Panc1 (cell line): ENCODE data around the gene NMT1. TPM values are rescaled to one million over a fixed set of nuclear protein-coding genes. Genes with fewer than 3 reads are reported as not detected.

Experiments
- ATAC-seq: fragments of 200-7000 bp; cut with Tn5 transposase; 2 replicates; pipeline ENCODE4 v1.9.1; 2020; ENCODE audit warnings: mild to moderate bottlenecking, moderate library complexity
- BruUV-seq: library from RNA; stranded (reverse); fragments of 400-500 nt; replicated peaks from 2 replicates; lab custom pipeline; 2021; lab: Mats Ljungman, UMichigan
- CTCF ChIA-PET: fragments of 300-600 bp; sonication (Branson Sonifier 250); formaldehyde crosslinking; loops from one replicate; lab custom pipeline; 2022; ENCODE audit warnings: antibody characterized with exemption; lab: Charles Lee
- POLR2A ChIA-PET: fragments of 300-600 bp; sonication (Branson Sonifier 250); formaldehyde crosslinking; loops from one replicate; lab custom pipeline; 2022; ENCODE audit warnings: antibody characterized with exemption; lab: Charles Lee
- DNase-seq: peaks from one replicate; pipeline ENCODE4 v3.0.0-alpha.2; 2010; ENCODE audit warnings: low read depth, low spot score
- H3K27ac ChIP-seq: 2 replicates; pipeline ENCODE4 v1.5.1; 2011; ENCODE audit warnings: mild to moderate bottlenecking, low read length, inconsistent platforms
- H3K27me3 ChIP-seq: fragments of 200-500 bp; sonication (Bioruptor generic); 2 replicates; pipeline ENCODE4 v1.6.0; 2014; ENCODE audit warnings: low read length, inconsistent platforms; ENCODE audit not compliant: control insufficient read depth, insufficient read depth
- H3K36me3 ChIP-seq: fragments of 200-500 bp; sonication (Bioruptor generic); 2 replicates; pipeline ENCODE4 v1.5.1; 2014; ENCODE audit warnings: inconsistent platforms, mild to moderate bottlenecking, low read length, moderate library complexity; ENCODE audit not compliant: control insufficient read depth, insufficient read depth
- H3K4me1 ChIP-seq: 2 replicates; pipeline ENCODE4 v1.5.1; 2011; ENCODE audit warnings: inconsistent platforms, mild to moderate bottlenecking, low read length, moderate library complexity; ENCODE audit not compliant: control insufficient read depth, insufficient read depth
- H3K4me3 ChIP-seq, 2 experiments: 2 replicates each; pipeline ENCODE4 v1.5.1; 2011 to 2012; ENCODE audit warnings: low read depth in 2 of 2, low read length in 2 of 2, mild to moderate bottlenecking in 2 of 2, inconsistent platforms in 1 of 2, moderate library complexity in 1 of 2
- H3K9me3 ChIP-seq: fragments of 200-500 bp; sonication (Bioruptor generic); 2 replicates; pipeline ENCODE4 v1.5.1; 2014; ENCODE audit warnings: low read depth, mild to moderate bottlenecking, inconsistent platforms, low read length, moderate library complexity; ENCODE audit not compliant: control insufficient read depth, insufficient read depth
- CTCF ChIP-seq: fragments of 450-650 bp; IDR thresholded peaks from 2 replicates; pipeline ENCODE4 v1.5.1; 2017; ENCODE audit warnings: mild to moderate bottlenecking
- POLR2AphosphoS5 ChIP-seq: IDR thresholded peaks from 2 replicates; pipeline ENCODE4 v1.6.1; 2012; ENCODE audit warnings: mild to moderate bottlenecking, low read depth, low read length, moderate library complexity
- REST ChIP-seq, 2 experiments: IDR thresholded peaks; 2 replicates each; pipeline ENCODE4 v1.6.1; 2011 to 2012; ENCODE audit warnings: low read depth in 2 of 2, control low read depth in 1 of 2, low read length in 1 of 2, mild to moderate bottlenecking in 1 of 2, moderate library complexity in 1 of 2; ENCODE audit not compliant: insufficient read depth in 1 of 2
- SIN3A ChIP-seq: IDR thresholded peaks from 2 replicates; pipeline ENCODE4 v1.6.1; 2012; ENCODE audit warnings: low read depth, mild to moderate bottlenecking, low read length, moderate library complexity, borderline replicate concordance; ENCODE audit not compliant: insufficient read depth
- TCF7L2 ChIP-seq: IDR thresholded peaks from 2 replicates; pipeline ENCODE4 v1.6.1; 2011; ENCODE audit warnings: mild to moderate bottlenecking, low read depth, low read length, inconsistent platforms
- in situ Hi-C: cut with HindIII; loops from 2 replicates; pipeline ENCODE4 v1.10.0; 2016; ENCODE audit warnings: low sequenced_read_pairs, low pct_unique_long_range_greater_than_20kb
- intact Hi-C: fragments of 100-400 bp; cut with micrococcal nuclease; formaldehyde crosslinking; loops from one replicate; pipeline ENCODE4 v1.10.0; 2022; ENCODE audit not compliant: unreplicated experiment
- total RNA-seq: library from RNA; stranded (reverse); gene quantifications from one replicate; pipeline ENCODE4 v1.2.1, GENCODE V29; 2021; ENCODE audit not compliant: unreplicated experiment

Gene NMT1
- total RNA-seq, 1 experiment from 2014 or later = 105 TPM

- TF ChIP-seq POLR2AphosphoS5 (no peak), CTCF (no peak), REST (IDR thresholded peaks at IDR 0.05; ENCODE audit: insufficient read depth in 1 of 2, low read depth in 2 of 2, low read length in 1 of 2) (no peak), SIN3A (no peak)
- Histone ChIP-seq H3K36me3 (peaks cover 6% of the 10 kb centered on the region; the same call in 1 of the 2 replicates), H3K4me1 (no peaks in the 10 kb centered on the region), H3K27ac (no peak overlapping the region), H3K27me3 (no peaks in the 10 kb centered on the region), H3K4me3 (no peak overlapping the region), H3K9me3 (no peaks in the 10 kb centered on the region)
- ChIA-PET POLR2A (no interaction called here), CTCF (no interaction called here)
- in situ Hi-C loops = no loop called here
- intact Hi-C loops = no loop called here
- ATAC-seq = no peak
- no TSS peak for BruUV-seq
- DNase-seq = no peak
These were observed 42.2 kb downstream of the NMT1 start for GRCh38 chr17:45103269-45103795.

GRCh38 chr17:45104029-45104428 lies 42.9 kb downstream of the NMT1 start:
- DNase-seq (no peak), ATAC-seq (no peak)
- in situ Hi-C loops = no loop called here
- POLR2A ChIA-PET = no interaction called here
- no peak overlapping the region for H3K4me3 ChIP-seq
- intact Hi-C loops = no loop called here
- H3K27me3 ChIP-seq = no peaks in the 10 kb centered on the region
- no peak for TF ChIP-seq SIN3A
- no peak for TF ChIP-seq REST (IDR thresholded peaks at IDR 0.05; ENCODE audit: insufficient read depth in 1 of 2, low read depth in 2 of 2, low read length in 1 of 2)
- no peak for TF ChIP-seq POLR2AphosphoS5
- TF ChIP-seq TCF7L2 = no peak
- no peak for TF ChIP-seq CTCF
- H3K4me1 ChIP-seq = peaks cover under 1% of the 10 kb centered on the region; the same call in 1 of the 2 replicates
- CTCF ChIA-PET = no interaction called here
- no TSS peak for BruUV-seq
- H3K36me3 ChIP-seq = peaks cover 6% of the 10 kb centered on the region; the same call in 1 of the 2 replicates
- no peaks in the 10 kb centered on the region for H3K9me3 ChIP-seq
- no peak overlapping the region for H3K27ac ChIP-seq
